ENCODE data around the gene SMOC1.

Gene SMOC1

GRCh38 chr14:69859591-69859990 is 19.6 kb upstream of the SMOC1 start:
- DNase-seq (ENCODE audit: low spot score) = no peak
- CTCF ChIA-PET = interaction anchor here (1.4 kb wide), 1 partner anchor 168 kb away, joined by 3 read pairs; no protein-coding TSS in a partner anchor
- TF ChIP-seq CTCF (conservative IDR thresholded peaks at IDR 0.05; ENCODE audit: low read depth) = no peak
- POLR2A ChIA-PET (ENCODE audit: low non-redundant PET) = no interaction called here
- H3K27ac ChIP-seq = no peak overlapping the region

GRCh38 chr14:69860221-69860620 is 19.0 kb upstream of the SMOC1 start:
- no peak for TF ChIP-seq CTCF (conservative IDR thresholded peaks at IDR 0.05; ENCODE audit: low read depth)
- DNase-seq (ENCODE audit: low spot score) = no peak
- ChIA-PET CTCF (interaction anchor here (1.4 kb wide), 1 partner anchor 168 kb away, joined by 3 read pairs; no protein-coding TSS in a partner anchor), POLR2A (ENCODE audit: low non-redundant PET) (no interaction called here)
- H3K27ac ChIP-seq = no peak overlapping the region

GRCh38 chr14:69861025-69861569 is 18.1 kb upstream of the SMOC1 start:
- H3K27ac ChIP-seq = no peak overlapping the region
- DNase-seq (ENCODE audit: low spot score) = no peak
- POLR2A ChIA-PET (ENCODE audit: low non-redundant PET) = no interaction called here
- no peak for TF ChIP-seq CTCF (conservative IDR thresholded peaks at IDR 0.05; ENCODE audit: low read depth)
- CTCF ChIA-PET = interaction anchor here (1.4 kb wide), 1 partner anchor 167 kb away, joined by 3 read pairs; no protein-coding TSS in a partner anchor

- CTCF ChIA-PET = interaction anchor here (0.5 to 1.6 kb wide), 3 partner anchors 21 to 165 kb away, joined by 3 to 10 read pairs (median 3); no protein-coding TSS in a partner anchor
- POLR2A ChIA-PET (ENCODE audit: low non-redundant PET) = no interaction called here
- no peak for TF ChIP-seq CTCF (conservative IDR thresholded peaks at IDR 0.05; ENCODE audit: low read depth)
- H3K27ac ChIP-seq = no peak overlapping the region
- no peak for DNase-seq (ENCODE audit: low spot score)
These were observed 16.1 kb upstream of the SMOC1 start for GRCh38 chr14:69863083-69863482.

GRCh38 chr14:69865701-69866365 is 13.4 kb upstream of the SMOC1 start:
- ChIA-PET CTCF (no interaction called here), POLR2A (ENCODE audit: low non-redundant PET) (no interaction called here)
- TF ChIP-seq CTCF (conservative IDR thresholded peaks at IDR 0.05; ENCODE audit: low read depth) = no peak
- DNase-seq (ENCODE audit: low spot score) = no peak
- no peak overlapping the region for H3K27ac ChIP-seq

- DNase-seq (ENCODE audit: low spot score) = no peak
- ChIA-PET POLR2A (ENCODE audit: low non-redundant PET) (no interaction called here), CTCF (interaction anchor here (0.6 kb wide), 1 partner anchor 1296 kb away, joined by 3 read pairs; no protein-coding TSS in a partner anchor)
- H3K27ac ChIP-seq = no peak overlapping the region
- TF ChIP-seq CTCF (conservative IDR thresholded peaks at IDR 0.05; ENCODE audit: low read depth) = no peak
These were observed 10.8 kb upstream of the SMOC1 start for GRCh38 chr14:69868363-69868963.

Measured in RWPE1 (cell line).